ENCODE data around the gene EXOC3L2.
"Not testable (repeated sequence)": the region's sequence is repeated elsewhere in the genome, so short reads cannot be mapped to it uniquely, and the experiment has no call there.

The EXOC3L2 gene

DNA sequence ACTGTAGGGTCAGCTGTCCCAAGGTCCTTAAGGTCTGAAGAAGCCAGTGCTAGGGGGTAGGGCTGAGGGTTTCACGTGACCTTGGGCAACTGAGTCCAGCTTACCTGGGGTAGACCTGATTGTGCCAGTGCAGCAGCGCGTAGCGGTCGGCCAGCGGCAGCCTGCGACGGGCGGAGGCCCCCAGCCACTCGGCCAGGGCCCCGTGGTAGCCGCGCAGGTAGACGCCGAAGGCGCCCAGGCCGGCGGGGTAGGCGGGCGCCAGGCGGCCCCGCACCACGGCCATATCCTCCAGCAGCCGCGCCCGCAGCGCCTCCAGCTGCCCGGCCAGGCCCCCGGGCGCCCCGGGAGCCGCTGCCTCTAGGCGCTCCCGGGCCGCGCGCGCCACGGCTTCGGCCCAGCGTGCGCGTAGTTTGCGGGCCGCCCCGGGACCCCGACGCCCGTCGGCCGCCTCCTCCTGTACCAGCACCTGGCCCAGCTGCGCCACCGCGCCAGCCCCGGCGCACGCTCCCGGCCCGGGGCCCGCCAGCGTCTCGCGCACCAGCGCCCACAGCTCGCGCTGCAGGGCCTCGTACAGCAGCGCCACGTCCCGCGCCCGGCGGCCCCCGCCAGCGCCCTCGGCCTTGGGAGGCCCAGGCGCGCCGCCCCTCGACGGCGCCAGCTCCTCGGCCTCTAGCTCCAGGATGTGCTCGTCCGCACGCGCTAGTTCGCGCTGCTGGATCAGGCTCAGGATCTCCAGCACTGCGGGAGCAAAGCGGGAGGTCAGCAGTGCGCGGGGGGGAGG is 10.9 kb downstream of the EXOC3L2 start:
- H3K4me1 ChIP-seq (ENCODE audit: control insufficient read depth in 2 of 2, insufficient read depth in 1 of 2, low read depth in 1 of 2, low read length in 2 of 2), result no peaks in the 10 kb centered on the region
- no peaks in the 10 kb centered on the region for H3K79me1 ChIP-seq (ENCODE audit: low read depth, low read length)
- H3K9ac ChIP-seq (ENCODE audit: low read depth, low read length, poor library complexity), result peak overlapping the region; percentile 60
- peak overlapping the region; percentile 27 for H3K18ac ChIP-seq (ENCODE audit: low read length)
- H3K4me3 ChIP-seq (ENCODE audit: low read length in 2 of 2), result no peak overlapping the region
- no peak overlapping the region for H4K8ac ChIP-seq (ENCODE audit: low read depth, low read length)
- no CpG with 5 or more reads among the region's 93 CpGs for WGBS, 2 donors (ENCODE audit: extremely low coverage in 2 of 2, insufficient read length in 2 of 2, insufficient replicate concordance in 1 of 2)
- H3K36me3 ChIP-seq (replicated peaks in 1 of 2; ENCODE audit: control insufficient read depth in 2 of 2, insufficient read depth in 2 of 2, low read length in 2 of 2), result peaks cover 0 to 3% of the 10 kb centered on the region in 2 donors
- no peak overlapping the region for H3K4ac ChIP-seq (ENCODE audit: low read length)
- no peak overlapping the region for H3K27ac ChIP-seq (replicated peaks; ENCODE audit: low read length)
- H3K9me3 ChIP-seq (replicated peaks in 1 of 2; ENCODE audit: control insufficient read depth in 2 of 2, insufficient read depth in 1 of 2, low read depth in 1 of 2, low read length in 2 of 2), result peaks cover 0 to 6% of the 10 kb centered on the region in 2 donors
- H3K27me3 ChIP-seq (ENCODE audit: control insufficient read depth in 3 of 3, insufficient read depth in 3 of 3, low read depth in 1 of 3, low read length in 3 of 3), result peaks cover 0 to 55% (median 21%) of the 10 kb centered on the region in 3 experiments
- no peak overlapping the region for H2BK5ac ChIP-seq (ENCODE audit: low read length)
- H2BK12ac ChIP-seq (ENCODE audit: low read length), result no peak overlapping the region
- H4K91ac ChIP-seq (ENCODE audit: low read depth, low read length, poor library complexity), result no peak overlapping the region
- no peak overlapping the region for H2BK15ac ChIP-seq (ENCODE audit: low read length)
- no peak overlapping the region for H2AFZ ChIP-seq (ENCODE audit: low read length)
- DNase-seq (ENCODE audit: low spot score), result no peak
- H3K23ac ChIP-seq (ENCODE audit: low read depth, low read length, poor library complexity), result peak overlapping the region; percentile 55
- no peak overlapping the region for H2BK120ac ChIP-seq (ENCODE audit: low read depth, low read length)
- H3K4me2 ChIP-seq (ENCODE audit: insufficient read depth, low read length, poor library complexity, severe bottlenecking), result peak overlapping the region; percentile 40
- no peak overlapping the region for H2AK5ac ChIP-seq (ENCODE audit: low read depth, low read length)
- no peak overlapping the region for H3K14ac ChIP-seq (ENCODE audit: low read length)

DNA sequence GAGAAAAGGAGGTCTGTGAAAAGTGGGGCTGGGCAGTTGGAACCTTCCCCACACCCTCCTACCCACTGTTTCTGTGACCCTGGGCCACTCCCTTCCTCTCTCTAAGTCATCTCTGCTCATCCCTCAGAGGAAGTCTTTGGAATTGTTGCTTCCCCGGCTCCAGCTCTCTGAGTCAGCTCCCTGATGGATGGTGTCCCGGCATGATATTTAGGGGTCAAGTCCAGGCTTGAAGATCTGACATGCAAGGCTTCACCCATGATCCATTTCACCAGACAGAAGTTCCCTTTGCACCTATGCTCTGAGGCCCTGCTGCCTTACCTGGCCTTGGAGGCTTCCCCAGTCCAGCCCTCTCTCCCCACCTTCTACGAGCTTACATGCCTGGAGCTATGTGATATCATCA is 13.3 kb downstream of the EXOC3L2 start:
- Histone ChIP-seq H2BK120ac (ENCODE audit: low read depth, low read length) (no peak overlapping the region), H3K4ac (ENCODE audit: low read length) (no peak overlapping the region), H2BK5ac (ENCODE audit: low read length) (no peak overlapping the region), H4K91ac (ENCODE audit: low read depth, low read length, poor library complexity) (no peak overlapping the region), H3K27ac (replicated peaks; ENCODE audit: low read length) (no peak overlapping the region), H2AK5ac (ENCODE audit: low read depth, low read length) (peak overlapping the region; percentile 46), H2AFZ (ENCODE audit: low read length) (no peak overlapping the region), H3K23ac (ENCODE audit: low read depth, low read length, poor library complexity) (no peak overlapping the region), H3K36me3 (replicated peaks in 1 of 2; ENCODE audit: control insufficient read depth in 2 of 2, insufficient read depth in 2 of 2, low read length in 2 of 2) (peaks cover 0 to 3% of the 10 kb centered on the region in 2 donors), H3K79me1 (ENCODE audit: low read depth, low read length) (no peaks in the 10 kb centered on the region), H3K4me1 (ENCODE audit: control insufficient read depth in 2 of 2, insufficient read depth in 1 of 2, low read depth in 1 of 2, low read length in 2 of 2) (no peaks in the 10 kb centered on the region), H3K4me2 (ENCODE audit: insufficient read depth, low read length, poor library complexity, severe bottlenecking) (no peak overlapping the region), H3K27me3 (ENCODE audit: control insufficient read depth in 3 of 3, insufficient read depth in 3 of 3, low read depth in 1 of 3, low read length in 3 of 3) (peaks cover 0 to 47% (median 21%) of the 10 kb centered on the region in 3 experiments), H3K18ac (ENCODE audit: low read length) (no peak overlapping the region), H3K4me3 (ENCODE audit: low read length in 2 of 2) (no peak overlapping the region), H2BK12ac (ENCODE audit: low read length) (no peak overlapping the region), H4K8ac (ENCODE audit: low read depth, low read length) (no peak overlapping the region), H3K14ac (ENCODE audit: low read length) (no peak overlapping the region), H2BK15ac (ENCODE audit: low read length) (no peak overlapping the region), H3K9ac (ENCODE audit: low read depth, low read length, poor library complexity) (no peak overlapping the region), H3K9me3 (replicated peaks in 1 of 2; ENCODE audit: control insufficient read depth in 2 of 2, insufficient read depth in 1 of 2, low read depth in 1 of 2, low read length in 2 of 2) (peaks cover 0 to 4% of the 10 kb centered on the region in 2 donors)
- DNase-seq (ENCODE audit: low spot score), result no peak
- no CpG with 5 or more reads among the region's 3 CpGs for WGBS, 2 donors (ENCODE audit: extremely low coverage in 2 of 2, insufficient read length in 2 of 2, insufficient replicate concordance in 1 of 2)

- not testable (repeated sequence) for H3K4me2 ChIP-seq (ENCODE audit: insufficient read depth, low read length, poor library complexity, severe bottlenecking); H3K18ac ChIP-seq (ENCODE audit: low read length); H2AFZ ChIP-seq (ENCODE audit: low read length); H3K14ac ChIP-seq (ENCODE audit: low read length); H2AK5ac ChIP-seq (ENCODE audit: low read depth, low read length); H2BK120ac ChIP-seq (ENCODE audit: low read depth, low read length); H3K36me3 ChIP-seq (replicated peaks in 1 of 2; ENCODE audit: control insufficient read depth in 2 of 2, insufficient read depth in 2 of 2, low read length in 2 of 2); DNase-seq (ENCODE audit: low spot score); H2BK5ac ChIP-seq (ENCODE audit: low read length); H3K9ac ChIP-seq (ENCODE audit: low read depth, low read length, poor library complexity); H3K27ac ChIP-seq (replicated peaks; ENCODE audit: low read length); H3K9me3 ChIP-seq (replicated peaks in 1 of 2; ENCODE audit: control insufficient read depth in 2 of 2, insufficient read depth in 1 of 2, low read depth in 1 of 2, low read length in 2 of 2); H3K4ac ChIP-seq (ENCODE audit: low read length); H3K4me1 ChIP-seq (ENCODE audit: control insufficient read depth in 2 of 2, insufficient read depth in 1 of 2, low read depth in 1 of 2, low read length in 2 of 2); H4K8ac ChIP-seq (ENCODE audit: low read depth, low read length); H2BK12ac ChIP-seq (ENCODE audit: low read length); H3K79me1 ChIP-seq (ENCODE audit: low read depth, low read length); H3K4me3 ChIP-seq (ENCODE audit: low read length in 2 of 2); H2BK15ac ChIP-seq (ENCODE audit: low read length); H4K91ac ChIP-seq (ENCODE audit: low read depth, low read length, poor library complexity); H3K23ac ChIP-seq (ENCODE audit: low read depth, low read length, poor library complexity)
- no CpG with 5 or more reads among the region's 2 CpGs for WGBS, 2 donors (ENCODE audit: extremely low coverage in 2 of 2, insufficient read length in 2 of 2, insufficient replicate concordance in 1 of 2)
- peaks cover 0 to 22% (median 8%) of the 10 kb centered on the region in 3 experiments for H3K27me3 ChIP-seq (ENCODE audit: control insufficient read depth in 3 of 3, insufficient read depth in 3 of 3, low read depth in 1 of 3, low read length in 3 of 3)
Measured at GRCh38 chr19:45229056-45229455, 16.2 kb downstream of the EXOC3L2 start.

DNA sequence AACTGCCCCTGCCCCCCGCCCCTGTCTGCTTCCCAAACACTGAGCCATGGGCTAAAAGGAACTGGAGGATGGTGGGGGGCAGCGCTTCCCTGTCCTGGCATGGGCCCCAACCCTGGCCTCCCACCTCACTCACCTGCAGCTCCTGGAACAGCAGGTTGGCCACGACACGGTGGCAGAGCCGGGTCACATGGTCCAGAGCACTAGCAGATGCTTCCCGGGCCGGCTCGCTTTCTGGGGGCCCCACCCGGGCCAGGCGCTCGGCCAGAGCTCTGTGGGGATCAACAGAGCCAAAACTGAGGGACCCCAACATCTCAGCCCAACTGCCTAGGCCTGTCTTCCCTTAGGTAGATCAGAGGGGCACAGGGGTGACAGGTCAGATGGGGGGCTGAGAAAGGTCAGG is 20.6 kb downstream of the EXOC3L2 start:
- no peaks in the 10 kb centered on the region for H3K36me3 ChIP-seq (replicated peaks in 1 of 2; ENCODE audit: control insufficient read depth in 2 of 2, insufficient read depth in 2 of 2, low read length in 2 of 2)
- H3K9ac ChIP-seq (ENCODE audit: low read depth, low read length, poor library complexity), result no peak overlapping the region

More for the DNA sequence above, 20.6 kb downstream of the EXOC3L2 start:
- H4K8ac ChIP-seq (ENCODE audit: low read depth, low read length), result no peak overlapping the region
- H3K4me1 ChIP-seq (ENCODE audit: control insufficient read depth in 2 of 2, insufficient read depth in 1 of 2, low read depth in 1 of 2, low read length in 2 of 2), result no peaks in the 10 kb centered on the region
- H3K9me3 ChIP-seq (replicated peaks in 1 of 2; ENCODE audit: control insufficient read depth in 2 of 2, insufficient read depth in 1 of 2, low read depth in 1 of 2, low read length in 2 of 2), result no peaks in the 10 kb centered on the region
- H3K14ac ChIP-seq (ENCODE audit: low read length), result no peak overlapping the region
- no peak overlapping the region for H2BK5ac ChIP-seq (ENCODE audit: low read length)
- H3K4me2 ChIP-seq (ENCODE audit: insufficient read depth, low read length, poor library complexity, severe bottlenecking), result no peak overlapping the region
- no peaks in the 10 kb centered on the region for H3K79me1 ChIP-seq (ENCODE audit: low read depth, low read length)
- no peak overlapping the region for H3K4me3 ChIP-seq (ENCODE audit: low read length in 2 of 2)
- H3K18ac ChIP-seq (ENCODE audit: low read length), result no peak overlapping the region
- no peak overlapping the region for H3K4ac ChIP-seq (ENCODE audit: low read length)
- no peak overlapping the region for H4K91ac ChIP-seq (ENCODE audit: low read depth, low read length, poor library complexity)
- H3K27me3 ChIP-seq (ENCODE audit: control insufficient read depth in 3 of 3, insufficient read depth in 3 of 3, low read depth in 1 of 3, low read length in 3 of 3), result peaks cover 0 to 4% (median 0%) of the 10 kb centered on the region in 3 experiments
- no peak for DNase-seq (ENCODE audit: low spot score)
- H2BK15ac ChIP-seq (ENCODE audit: low read length), result no peak overlapping the region
- H3K27ac ChIP-seq (replicated peaks; ENCODE audit: low read length), result no peak overlapping the region
- H2BK12ac ChIP-seq (ENCODE audit: low read length), result no peak overlapping the region
- H2AK5ac ChIP-seq (ENCODE audit: low read depth, low read length), result peak overlapping the region; percentile 7
- no peak overlapping the region for H3K23ac ChIP-seq (ENCODE audit: low read depth, low read length, poor library complexity)
- WGBS, 2 donors (ENCODE audit: extremely low coverage in 2 of 2, insufficient read length in 2 of 2, insufficient replicate concordance in 1 of 2), result no CpG with 5 or more reads among the region's 11 CpGs
- H2BK120ac ChIP-seq (ENCODE audit: low read depth, low read length), result no peak overlapping the region
- H2AFZ ChIP-seq (ENCODE audit: low read length), result no peak overlapping the region
